ES-I3 (cell line): Measurements from ENCODE around the gene ZNF267.
"Not testable (repeated sequence)": the region's sequence is repeated elsewhere in the genome, so short reads cannot be mapped to it uniquely, and the experiment has no call there.

Source experiments
- H3K36me3 ChIP-seq: 2 replicates; pipeline ENCODE4 v1.6.1; 2013; ENCODE audit warnings: mild to moderate bottlenecking, low read length, control low read depth, moderate library complexity; ENCODE audit not compliant: insufficient read depth
- H3K4me1 ChIP-seq: 2 replicates; pipeline ENCODE4 v1.6.1; 2013; ENCODE audit warnings: mild to moderate bottlenecking, control low read depth, low read length; ENCODE audit not compliant: insufficient read depth
- H3K9ac ChIP-seq: 2 replicates; pipeline ENCODE4 v1.6.1; 2013; ENCODE audit warnings: low read depth, mild to moderate bottlenecking, low read length, moderate library complexity
- H3K9me3 ChIP-seq: 2 replicates; pipeline ENCODE4 v1.6.1; 2013; ENCODE audit warnings: mild to moderate bottlenecking, low read length, moderate library complexity; ENCODE audit not compliant: control insufficient read depth, insufficient read depth

ZNF267 gene

DNA sequence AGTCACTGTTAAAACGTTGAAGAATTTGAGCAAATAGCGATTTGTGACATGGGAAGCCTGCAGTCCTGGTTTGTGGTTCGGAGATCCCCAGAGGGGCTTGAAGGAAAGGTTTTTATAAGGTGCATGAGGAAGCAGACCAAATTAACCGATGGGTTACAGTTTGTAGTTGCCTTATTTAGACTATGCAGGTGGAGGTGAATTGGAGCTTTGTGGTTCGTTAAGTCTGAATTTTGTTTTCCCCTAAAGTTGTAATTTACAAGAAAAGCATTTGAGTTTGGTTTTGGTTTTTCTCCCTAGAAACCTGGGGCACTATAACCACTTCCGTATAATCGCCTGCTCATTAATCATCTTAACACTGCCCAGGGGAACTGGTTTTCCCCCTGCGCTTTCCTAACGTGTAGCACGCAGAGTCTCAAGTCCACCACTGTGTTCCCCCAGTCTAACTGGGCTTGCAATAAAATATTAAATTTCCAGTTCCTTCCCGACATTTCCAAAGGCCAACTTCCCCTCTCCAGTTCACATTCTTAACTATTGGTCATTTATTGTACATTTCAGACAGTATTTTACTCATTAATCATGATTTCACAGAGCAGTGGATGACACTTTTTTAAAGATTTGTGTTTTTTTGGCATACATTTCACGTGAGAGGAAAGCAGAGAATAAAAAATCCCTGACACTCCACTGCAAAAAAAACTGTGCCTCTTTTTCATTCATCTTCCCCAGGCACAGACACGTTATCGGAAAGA is 932 bp downstream of the ZNF267 start:
- H3K36me3 ChIP-seq = no peaks in the 10 kb centered on the region; the same call in 1 of the 2 replicates
- H3K9me3 ChIP-seq = peaks cover 4% of the 10 kb centered on the region; the same call in 1 of the 2 replicates
- peaks cover 4% of the 10 kb centered on the region; the same call in 1 of the 2 replicates for H3K4me1 ChIP-seq
- H3K9ac ChIP-seq = peak overlapping the region; percentile 94

DNA sequence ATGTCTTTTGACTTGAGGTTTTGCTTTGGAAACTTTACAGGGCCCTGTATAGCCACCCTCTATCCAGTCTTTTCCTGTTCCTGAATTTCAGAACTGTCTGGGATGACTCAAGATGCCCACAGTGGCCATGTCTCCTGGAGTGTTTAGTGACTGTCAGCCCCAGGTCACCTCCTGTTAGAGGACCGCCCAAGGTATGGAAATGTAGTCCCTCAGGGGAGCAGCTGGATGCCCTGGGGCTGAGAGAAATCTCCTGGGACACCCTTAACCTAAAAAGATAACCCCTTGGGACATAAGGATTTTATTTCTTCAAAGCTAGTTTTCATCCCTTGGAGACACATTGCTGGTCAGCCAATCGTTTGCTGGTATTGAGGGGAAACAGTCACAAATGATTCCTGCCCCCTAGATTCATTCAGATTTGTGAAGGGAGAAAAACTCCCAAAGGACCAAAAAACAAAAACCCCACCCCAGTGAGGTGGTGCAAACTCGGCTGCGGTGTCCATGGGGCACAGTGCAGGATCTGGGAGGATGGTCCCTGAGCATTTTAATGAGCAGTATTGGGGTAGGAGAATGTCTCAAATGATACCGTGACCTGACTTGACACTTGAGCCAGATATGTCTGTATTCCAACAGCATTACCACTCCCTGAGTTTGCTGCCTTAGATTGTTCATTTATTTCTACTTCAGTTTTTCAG is 1.7 kb downstream of the ZNF267 start:
- peak overlapping the region; percentile 94; the same call in 1 of the 2 replicates for H3K9ac ChIP-seq
- H3K36me3 ChIP-seq = no peaks in the 10 kb centered on the region; the same call in 1 of the 2 replicates
- peaks cover 4% of the 10 kb centered on the region; the same call in 1 of the 2 replicates for H3K9me3 ChIP-seq
- H3K4me1 ChIP-seq = peaks cover 4% of the 10 kb centered on the region; the same call in 1 of the 2 replicates

DNA sequence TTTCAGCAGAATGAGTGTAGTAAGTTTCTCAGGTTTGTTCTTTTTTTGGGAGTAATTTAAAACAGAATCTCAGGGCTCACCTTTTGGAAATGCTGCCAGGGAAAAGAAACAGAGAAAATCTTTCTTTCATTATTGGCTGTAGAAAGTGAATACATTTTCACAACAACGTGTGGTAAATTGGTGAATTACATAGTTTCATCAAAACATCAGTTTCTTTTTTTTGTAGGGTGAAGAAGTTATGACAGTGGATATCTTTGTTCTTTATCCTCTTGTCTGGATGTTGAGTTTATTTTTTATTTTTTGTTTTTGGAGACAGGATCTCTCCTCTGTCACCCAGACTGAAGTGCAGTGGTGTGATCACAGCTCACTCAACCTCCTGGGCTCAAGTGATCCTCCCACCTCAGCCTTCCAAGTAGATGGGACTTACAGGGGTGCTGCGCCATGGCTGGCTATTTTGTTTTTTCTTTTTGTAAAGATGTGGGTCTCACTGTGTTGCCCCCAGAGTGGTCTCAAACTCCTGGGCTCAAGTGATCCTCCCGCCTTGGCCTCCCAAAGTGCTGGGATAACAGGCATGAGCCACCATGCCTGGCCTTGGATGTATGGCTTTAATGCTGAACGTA is 2.4 kb downstream of the ZNF267 start:
- no peak overlapping the region for H3K9ac ChIP-seq
- H3K36me3 ChIP-seq = no peaks in the 10 kb centered on the region; the same call in 1 of the 2 replicates
- H3K4me1 ChIP-seq = peaks cover 4% of the 10 kb centered on the region; the same call in 1 of the 2 replicates
- H3K9me3 ChIP-seq = peaks cover 4% of the 10 kb centered on the region; the same call in 1 of the 2 replicates

DNA sequence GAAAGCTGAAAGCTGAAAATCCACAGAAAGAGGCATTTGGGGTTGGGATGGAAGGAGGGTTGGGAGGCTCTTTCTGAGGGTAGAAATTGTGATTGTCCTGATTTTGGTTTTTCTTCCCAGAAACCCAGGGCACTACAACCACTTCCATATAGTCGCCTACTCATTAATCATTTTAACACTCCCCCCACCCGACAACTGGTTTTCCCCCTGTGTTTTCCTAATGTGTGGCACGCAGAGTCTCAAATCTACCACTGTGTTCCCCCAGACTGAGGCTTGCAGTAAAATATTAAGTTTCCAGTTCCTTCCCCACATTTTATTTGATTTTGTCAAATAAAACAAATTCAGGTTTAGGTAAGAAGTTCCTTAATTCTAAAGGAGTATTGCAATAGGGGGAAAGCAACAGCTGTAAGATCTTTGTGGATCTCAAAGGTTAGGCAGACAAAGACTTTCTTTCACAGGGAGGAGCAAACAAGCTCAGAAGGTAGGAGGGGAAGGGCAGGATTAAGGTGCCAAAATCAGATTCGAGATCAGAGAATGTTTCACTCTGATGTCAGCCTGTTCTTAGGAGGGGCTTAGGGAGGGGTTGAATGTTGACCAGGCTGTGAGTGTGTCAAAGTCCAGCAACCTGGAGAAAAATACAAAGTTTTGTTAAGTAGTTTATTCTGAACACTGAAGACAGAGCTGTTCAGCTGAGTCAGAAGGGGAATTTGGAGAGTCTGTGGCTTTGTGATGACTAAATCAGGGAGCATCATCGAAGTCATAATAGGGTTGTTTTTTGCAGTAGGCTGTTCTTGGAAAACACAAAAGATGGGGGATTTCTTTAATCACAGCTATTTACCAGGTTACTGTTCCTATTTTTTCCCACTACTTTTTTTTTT is 3.6 kb downstream of the ZNF267 start:
- Histone ChIP-seq H3K36me3 (peaks cover 4% of the 10 kb centered on the region; the same call in 1 of the 2 replicates), H3K9me3 (peaks cover 4% of the 10 kb centered on the region; the same call in 1 of the 2 replicates), H3K4me1 (peaks cover 4% of the 10 kb centered on the region; the same call in 1 of the 2 replicates), H3K9ac (no peak overlapping the region)

DNA sequence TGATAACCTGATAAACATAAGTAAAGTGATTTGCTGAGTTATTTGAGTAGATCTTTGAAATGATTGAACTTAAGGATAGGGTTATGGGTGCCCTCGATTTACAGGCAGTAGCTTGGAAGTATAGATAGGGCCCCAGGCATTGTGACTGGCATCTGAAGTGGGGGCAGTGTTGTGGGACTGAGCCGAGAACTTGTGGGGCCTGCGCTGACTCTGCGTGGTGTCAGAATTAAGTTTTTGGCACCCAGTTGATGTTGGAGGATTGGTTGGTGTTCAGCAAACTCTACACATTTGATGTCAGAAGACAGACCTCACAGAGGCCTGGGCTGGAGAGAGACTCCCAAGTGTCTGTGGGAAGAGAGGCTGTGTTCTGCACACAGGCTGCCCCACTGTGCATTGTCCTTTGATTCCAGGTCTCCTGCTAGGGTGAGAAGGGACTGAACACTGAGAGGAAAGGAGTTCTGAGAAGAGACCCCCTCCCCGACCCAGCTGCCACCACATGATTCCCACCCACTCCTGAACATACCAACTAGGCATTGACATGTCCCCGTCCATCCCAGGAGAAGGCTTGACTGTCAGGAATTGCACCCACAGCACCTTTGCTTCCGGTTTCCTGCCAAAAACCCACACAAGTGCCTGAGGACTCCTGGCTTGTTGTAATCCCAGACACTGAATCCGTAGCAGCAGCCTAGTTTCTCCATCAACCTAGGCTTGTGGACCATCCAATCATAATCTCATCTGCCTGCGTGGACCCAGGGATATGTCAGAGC is 4.5 kb downstream of the ZNF267 start:
- peaks cover 4% of the 10 kb centered on the region; the same call in 1 of the 2 replicates for H3K4me1 ChIP-seq
- peaks cover 5% of the 10 kb centered on the region; the same call in 1 of the 2 replicates for H3K36me3 ChIP-seq
- H3K9me3 ChIP-seq = peaks cover 4% of the 10 kb centered on the region; the same call in 1 of the 2 replicates
- no peak overlapping the region for H3K9ac ChIP-seq

DNA sequence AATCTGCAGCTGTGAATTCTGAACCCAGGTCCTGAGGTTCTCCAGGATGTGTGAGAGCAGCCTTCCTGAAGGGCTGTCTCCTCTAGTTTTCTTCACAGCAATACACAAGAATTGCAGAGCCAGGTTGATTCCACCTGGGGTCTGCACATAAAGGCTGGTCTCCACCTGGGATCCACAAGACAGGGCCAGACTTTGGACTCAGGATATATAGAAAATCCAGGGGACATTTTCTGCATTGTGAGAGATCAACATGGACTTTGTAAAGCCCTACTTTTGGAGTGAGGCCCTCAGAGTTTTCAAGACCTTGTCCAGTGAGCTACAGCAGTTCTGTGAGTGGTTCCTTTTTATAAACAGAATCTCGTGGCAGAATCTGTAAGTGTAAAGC is 6.3 kb downstream of the ZNF267 start:
- H3K36me3 ChIP-seq = peaks cover 9% of the 10 kb centered on the region
- H3K9me3 ChIP-seq = peaks cover 4% of the 10 kb centered on the region; the same call in 1 of the 2 replicates

DNA sequence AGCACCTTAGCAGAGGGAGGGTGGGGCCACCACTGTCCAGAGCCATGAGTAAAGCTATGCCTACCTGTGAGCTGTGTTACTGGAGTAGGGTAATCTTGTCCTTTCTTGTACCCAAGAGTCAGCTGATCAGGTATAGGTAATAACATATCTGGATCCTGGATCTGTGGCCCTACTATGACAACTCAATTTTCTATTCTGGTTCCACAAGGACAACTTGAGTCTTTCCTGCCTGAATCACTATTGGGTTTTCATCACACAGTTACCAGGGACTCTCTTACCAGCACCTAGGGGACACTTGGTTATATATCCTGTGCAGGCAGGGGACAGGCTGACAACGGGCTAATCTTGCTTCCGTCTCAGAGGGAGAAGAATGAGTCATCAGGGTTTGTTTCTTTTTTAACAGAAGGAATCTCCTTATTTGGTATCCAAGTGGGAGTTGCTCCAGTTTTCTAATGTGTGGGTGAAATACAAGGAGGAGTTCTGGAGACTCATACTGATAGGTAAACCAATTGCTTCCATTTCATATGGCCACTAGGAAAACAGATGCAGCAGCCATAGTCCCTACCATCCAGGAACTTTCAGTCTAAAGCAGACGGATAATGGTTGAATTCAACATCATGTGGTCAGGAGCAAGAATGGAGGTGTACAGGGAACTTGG is 6.8 kb downstream of the ZNF267 start:
- peaks cover 9% of the 10 kb centered on the region for H3K36me3 ChIP-seq
- H3K9ac ChIP-seq = no peak overlapping the region
- H3K9me3 ChIP-seq = peaks cover 4% of the 10 kb centered on the region; the same call in 1 of the 2 replicates
- no peaks in the 10 kb centered on the region; the same call in 1 of the 2 replicates for H3K4me1 ChIP-seq

More for the DNA sequence above, 6.3 kb downstream of the ZNF267 start:
- no peaks in the 10 kb centered on the region; the same call in 1 of the 2 replicates for H3K4me1 ChIP-seq
- no peak overlapping the region for H3K9ac ChIP-seq

DNA sequence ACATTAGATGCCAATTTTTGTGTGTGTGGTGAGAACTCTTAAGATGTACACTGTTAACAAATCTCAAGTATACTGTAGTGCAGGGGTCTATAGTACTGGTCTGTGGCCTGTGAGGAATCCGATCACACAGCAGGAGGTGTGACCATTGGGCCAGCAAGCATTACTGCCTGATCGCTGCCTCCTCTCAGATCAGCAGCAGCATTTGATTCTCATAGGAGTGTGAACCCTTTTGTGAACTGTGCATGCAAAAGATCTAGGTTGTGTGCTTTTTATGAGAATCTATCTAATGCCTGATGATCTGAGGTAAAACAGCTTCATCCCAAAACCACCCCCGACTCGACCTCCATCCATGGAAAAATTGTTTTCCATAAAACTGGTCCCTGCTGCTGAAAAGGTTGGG is 12.6 kb downstream of the ZNF267 start:
- Histone ChIP-seq H3K9me3 (peaks cover 11% of the 10 kb centered on the region), H3K9ac (no peak overlapping the region), H3K4me1 (no peaks in the 10 kb centered on the region), H3K36me3 (peaks cover 9% of the 10 kb centered on the region)

DNA sequence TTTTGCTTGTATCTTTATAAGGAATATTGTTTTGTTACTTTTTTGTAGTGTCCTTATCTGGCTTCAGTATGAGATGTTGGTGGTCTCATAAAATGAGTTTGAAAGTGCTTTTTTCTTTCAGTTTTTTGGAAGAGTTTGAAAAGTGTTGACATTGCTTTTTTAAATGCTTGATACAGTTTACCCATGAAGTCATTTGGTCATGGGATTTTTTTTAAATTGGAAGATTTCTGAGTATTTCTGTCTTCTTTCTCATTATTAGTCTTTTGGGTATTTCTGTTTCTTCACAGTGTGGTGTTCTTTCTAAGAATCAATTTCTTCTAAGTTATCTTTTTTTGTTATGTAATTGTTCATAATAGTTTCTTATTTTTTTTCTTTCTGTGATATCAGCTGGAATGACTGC is 15.1 kb downstream of the ZNF267 start:
- H3K4me1 ChIP-seq = no peaks in the 10 kb centered on the region
- peaks cover 11% of the 10 kb centered on the region for H3K9me3 ChIP-seq
- H3K36me3 ChIP-seq = peaks cover 3% of the 10 kb centered on the region
- no peak overlapping the region for H3K9ac ChIP-seq

DNA sequence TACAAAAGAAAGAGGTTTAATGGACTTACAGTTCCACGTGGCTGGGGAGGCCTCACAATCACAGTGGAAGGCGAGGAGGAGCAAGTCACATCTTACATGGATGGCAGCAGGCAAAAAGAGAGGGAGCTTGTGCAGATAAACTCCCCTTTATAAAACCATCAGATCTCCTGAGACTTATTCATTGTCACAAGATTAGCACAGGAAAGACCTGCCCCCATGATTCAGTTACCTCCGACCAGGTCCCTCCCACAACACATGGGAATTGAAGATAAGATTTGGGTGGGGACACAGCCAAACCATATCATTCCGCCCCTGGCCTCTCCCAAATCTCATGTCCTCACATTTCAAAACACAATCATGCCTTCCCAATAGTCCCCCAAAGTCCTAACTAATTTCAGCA is 18.5 kb downstream of the ZNF267 start:
- peaks cover 15% of the 10 kb centered on the region; the same call in 1 of the 2 replicates for H3K36me3 ChIP-seq
- H3K9me3 ChIP-seq = peaks cover 28% of the 10 kb centered on the region
- H3K9ac ChIP-seq, H3K4me1 ChIP-seq: not testable (repeated sequence)

DNA sequence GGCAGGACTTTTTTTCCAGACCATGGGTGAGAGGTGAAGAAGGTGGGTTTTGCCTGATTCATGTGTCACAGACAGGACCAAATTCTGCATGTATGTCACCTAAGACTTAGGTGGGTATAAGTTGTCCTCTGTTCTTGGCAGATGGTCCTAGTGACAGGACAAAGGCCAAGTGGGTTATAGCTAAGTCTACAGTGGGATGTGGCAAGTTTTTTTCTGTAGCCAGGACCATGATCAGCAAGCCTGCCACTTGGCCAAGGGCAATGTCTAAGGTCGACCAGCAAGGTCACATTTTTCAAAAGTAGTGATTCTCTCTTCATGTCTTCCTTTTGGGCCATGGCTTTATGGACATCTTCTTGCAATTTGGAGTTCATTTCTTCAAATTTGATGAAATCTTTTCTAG is 20.2 kb downstream of the ZNF267 start:
- Histone ChIP-seq H3K36me3 (peaks cover 15% of the 10 kb centered on the region; the same call in 1 of the 2 replicates), H3K4me1 (no peaks in the 10 kb centered on the region)

DNA sequence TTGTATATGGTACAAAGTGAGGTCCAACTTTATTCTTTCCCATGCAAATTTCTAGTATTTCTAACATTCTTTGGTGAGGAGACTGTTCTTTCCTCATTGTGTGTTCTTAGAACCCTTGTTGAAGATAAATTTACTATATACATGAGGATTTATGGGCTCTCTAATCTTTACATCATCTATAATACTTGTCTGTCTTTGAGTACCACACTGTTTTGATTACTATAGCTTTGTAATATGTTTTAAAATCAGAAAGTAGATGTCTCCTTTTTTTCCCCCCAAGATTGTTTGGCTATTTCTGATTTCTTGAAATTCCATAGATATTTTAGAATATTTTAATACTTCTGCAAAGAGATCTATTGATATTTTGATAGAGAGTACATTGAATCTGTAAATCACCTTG is 23.7 kb downstream of the ZNF267 start:
- H3K4me1 ChIP-seq = no peaks in the 10 kb centered on the region
- H3K9me3 ChIP-seq = peaks cover 24% of the 10 kb centered on the region
- peaks cover 15% of the 10 kb centered on the region for H3K36me3 ChIP-seq
- no peak overlapping the region for H3K9ac ChIP-seq

More for the DNA sequence above, 20.2 kb downstream of the ZNF267 start:
- H3K9ac ChIP-seq = no peak overlapping the region
- peaks cover 32% of the 10 kb centered on the region for H3K9me3 ChIP-seq
